Measurements from ENCODE around the gene SLX9.

- TF ChIP-seq POLR2A (IDR thresholded peaks at IDR 0.05) (no peak), CTCF (IDR thresholded peaks at IDR 0.05) (no peak), POLR2AphosphoS5 (IDR thresholded peaks at IDR 0.05) (no peak)
These were observed 78.6 kb downstream of the SLX9 start for GRCh38 chr21:45018131-45019075.

Measured in stomach (tissue), 4 donors.